ENCODE results near the gene PDE10A.

Gene PDE10A

DNA sequence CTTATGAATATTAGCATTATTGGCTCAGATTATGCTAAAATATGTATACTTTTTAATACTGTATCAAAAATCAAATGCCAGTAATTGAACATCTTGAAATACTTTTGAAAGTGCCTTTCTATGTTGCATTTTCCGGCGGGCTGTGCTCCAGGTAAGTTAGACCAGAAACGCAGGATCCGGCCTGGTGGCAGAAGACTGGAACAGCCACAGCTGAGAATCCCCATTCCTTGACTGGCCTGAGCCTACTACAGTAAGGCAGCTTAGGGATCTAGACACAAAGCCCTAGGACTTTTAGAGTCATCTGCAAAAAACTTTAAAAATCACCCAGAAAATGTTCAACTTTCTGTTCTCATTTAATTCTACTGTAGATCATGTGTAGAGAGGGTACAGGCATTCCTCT, 214.8 kb downstream of the PDE10A start:
- Histone ChIP-seq H3K4me3 (ENCODE audit: low read length) (no peak overlapping the region), H3K9ac (ENCODE audit: low read length) (no peak overlapping the region), H3K27me3 (ENCODE audit: control insufficient read depth, insufficient read depth, low read length) (no peaks in the 10 kb centered on the region), H3K36me3 (ENCODE audit: control insufficient read depth, low read depth, low read length) (no peaks in the 10 kb centered on the region), H3K4me1 (ENCODE audit: control insufficient read depth, low read depth, low read length) (no peaks in the 10 kb centered on the region), H3K9me3 (ENCODE audit: control insufficient read depth, low read depth, low read length) (peaks cover 8% of the 10 kb centered on the region), H3K27ac (ENCODE audit: low read length) (no peak overlapping the region)

GRCh38 chr6:165447141-165447540, 215.9 kb downstream of the PDE10A start:
- no peaks in the 10 kb centered on the region for H3K27me3 ChIP-seq (ENCODE audit: control insufficient read depth, insufficient read depth, low read length)
- H3K36me3 ChIP-seq (ENCODE audit: control insufficient read depth, low read depth, low read length) = no peaks in the 10 kb centered on the region
- no peak overlapping the region for H3K4me3 ChIP-seq (ENCODE audit: low read length)
- H3K27ac ChIP-seq (ENCODE audit: low read length) = no peak overlapping the region
- no peaks in the 10 kb centered on the region for H3K4me1 ChIP-seq (ENCODE audit: control insufficient read depth, low read depth, low read length)
- no peak overlapping the region for H3K9ac ChIP-seq (ENCODE audit: low read length)
- H3K9me3 ChIP-seq (ENCODE audit: control insufficient read depth, low read depth, low read length) = peaks cover 11% of the 10 kb centered on the region

GRCh38 chr6:165446331-165446730, 216.7 kb downstream of the PDE10A start:
- H3K27ac ChIP-seq (ENCODE audit: low read length) = no peak overlapping the region
- H3K36me3 ChIP-seq (ENCODE audit: control insufficient read depth, low read depth, low read length) = no peaks in the 10 kb centered on the region
- H3K27me3 ChIP-seq (ENCODE audit: control insufficient read depth, insufficient read depth, low read length) = no peaks in the 10 kb centered on the region
- no peaks in the 10 kb centered on the region for H3K4me1 ChIP-seq (ENCODE audit: control insufficient read depth, low read depth, low read length)
- H3K9me3 ChIP-seq (ENCODE audit: control insufficient read depth, low read depth, low read length) = peaks cover 11% of the 10 kb centered on the region
- H3K9ac ChIP-seq (ENCODE audit: low read length) = no peak overlapping the region
- no peak overlapping the region for H3K4me3 ChIP-seq (ENCODE audit: low read length)

DNA sequence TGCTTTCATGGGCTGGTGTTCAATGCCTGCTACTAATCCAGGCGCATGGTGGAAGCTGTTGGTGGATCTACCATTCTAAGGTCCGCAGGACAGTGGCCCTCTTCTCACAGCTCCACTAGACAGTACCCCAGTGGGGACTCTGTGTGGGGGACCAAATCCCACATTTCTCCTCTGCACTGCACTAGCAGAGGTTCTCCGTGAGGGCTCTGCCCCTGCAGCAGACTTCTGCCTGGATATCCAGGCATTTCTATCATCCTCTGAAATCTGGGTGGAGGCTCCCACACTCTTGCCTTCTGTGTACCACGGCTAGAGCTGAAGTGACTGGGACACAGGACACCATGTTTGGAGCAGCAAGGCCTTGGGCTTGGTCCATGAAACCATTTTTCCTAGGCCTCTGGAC, 219.6 kb downstream of the PDE10A start:
- H3K4me3 ChIP-seq (ENCODE audit: low read length) = no peak overlapping the region
- H3K36me3 ChIP-seq (ENCODE audit: control insufficient read depth, low read depth, low read length) = no peaks in the 10 kb centered on the region
- peaks cover 11% of the 10 kb centered on the region for H3K9me3 ChIP-seq (ENCODE audit: control insufficient read depth, low read depth, low read length)
- no peak overlapping the region for H3K9ac ChIP-seq (ENCODE audit: low read length)
- H3K27me3 ChIP-seq (ENCODE audit: control insufficient read depth, insufficient read depth, low read length) = no peaks in the 10 kb centered on the region
- no peak overlapping the region for H3K27ac ChIP-seq (ENCODE audit: low read length)
- H3K4me1 ChIP-seq (ENCODE audit: control insufficient read depth, low read depth, low read length) = no peaks in the 10 kb centered on the region

GRCh38 chr6:165441181-165441580, 221.9 kb downstream of the PDE10A start:
- Histone ChIP-seq H3K27me3 (ENCODE audit: control insufficient read depth, insufficient read depth, low read length) (no peaks in the 10 kb centered on the region), H3K36me3 (ENCODE audit: control insufficient read depth, low read depth, low read length) (no peaks in the 10 kb centered on the region), H3K27ac (ENCODE audit: low read length) (no peak overlapping the region), H3K4me1 (ENCODE audit: control insufficient read depth, low read depth, low read length) (no peaks in the 10 kb centered on the region), H3K9me3 (ENCODE audit: control insufficient read depth, low read depth, low read length) (peaks cover 11% of the 10 kb centered on the region), H3K4me3 (ENCODE audit: low read length) (no peak overlapping the region), H3K9ac (ENCODE audit: low read length) (no peak overlapping the region)

DNA sequence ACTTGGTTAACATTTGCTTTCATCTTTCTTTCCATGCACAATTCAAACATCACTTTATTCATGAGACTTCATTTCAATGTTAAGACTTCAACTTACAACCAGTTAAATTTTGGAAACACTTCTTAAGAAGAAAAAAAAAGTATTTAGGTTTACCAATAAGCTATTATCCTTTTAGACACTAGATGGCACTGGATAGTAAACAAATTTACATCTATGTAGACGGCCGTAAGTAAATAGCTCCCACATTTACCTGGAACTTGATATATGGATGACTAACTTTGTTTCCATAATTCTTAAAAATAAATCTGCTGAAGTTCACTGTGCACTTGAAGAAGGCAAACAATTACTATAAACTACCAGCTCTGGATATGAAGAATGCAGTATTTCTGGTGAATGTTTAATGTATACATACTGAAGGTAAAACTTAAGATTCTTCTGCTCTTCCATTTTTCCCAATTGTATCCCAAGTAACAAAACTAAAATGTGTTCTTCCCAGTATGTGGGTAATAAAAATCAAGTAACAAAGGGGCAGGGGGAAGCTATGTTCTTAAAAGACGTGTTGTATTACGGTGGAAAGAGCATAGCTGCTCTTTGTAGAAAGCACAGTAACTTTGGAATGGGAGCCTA, 223.0 kb downstream of the PDE10A start:
- H3K27me3 ChIP-seq (ENCODE audit: control insufficient read depth, insufficient read depth, low read length) = no peaks in the 10 kb centered on the region
- no peaks in the 10 kb centered on the region for H3K4me1 ChIP-seq (ENCODE audit: control insufficient read depth, low read depth, low read length)
- no peak overlapping the region for H3K9ac ChIP-seq (ENCODE audit: low read length)
- H3K4me3 ChIP-seq (ENCODE audit: low read length) = no peak overlapping the region
- no peak overlapping the region for H3K27ac ChIP-seq (ENCODE audit: low read length)
- peaks cover 11% of the 10 kb centered on the region for H3K9me3 ChIP-seq (ENCODE audit: control insufficient read depth, low read depth, low read length)
- no peaks in the 10 kb centered on the region for H3K36me3 ChIP-seq (ENCODE audit: control insufficient read depth, low read depth, low read length)

- H3K9me3 ChIP-seq (ENCODE audit: control insufficient read depth, low read depth, low read length) = no peaks in the 10 kb centered on the region
- H3K4me3 ChIP-seq (ENCODE audit: low read length) = no peak overlapping the region
- H3K27ac ChIP-seq (ENCODE audit: low read length) = no peak overlapping the region
- no peak overlapping the region for H3K9ac ChIP-seq (ENCODE audit: low read length)
- no peaks in the 10 kb centered on the region for H3K36me3 ChIP-seq (ENCODE audit: control insufficient read depth, low read depth, low read length)
- H3K27me3 ChIP-seq (ENCODE audit: control insufficient read depth, insufficient read depth, low read length) = no peaks in the 10 kb centered on the region
- H3K4me1 ChIP-seq (ENCODE audit: control insufficient read depth, low read depth, low read length) = no peaks in the 10 kb centered on the region
Observed at GRCh38 chr6:165426892-165427291, 236.1 kb downstream of the PDE10A start.

GRCh38 chr6:165422192-165422591, 240.8 kb downstream of the PDE10A start:
- H3K27me3 ChIP-seq (ENCODE audit: control insufficient read depth, insufficient read depth, low read length) = no peaks in the 10 kb centered on the region
- H3K9me3 ChIP-seq (ENCODE audit: control insufficient read depth, low read depth, low read length) = no peaks in the 10 kb centered on the region
- no peaks in the 10 kb centered on the region for H3K4me1 ChIP-seq (ENCODE audit: control insufficient read depth, low read depth, low read length)
- H3K4me3 ChIP-seq (ENCODE audit: low read length) = no peak overlapping the region
- H3K9ac ChIP-seq (ENCODE audit: low read length) = no peak overlapping the region
- no peak overlapping the region for H3K27ac ChIP-seq (ENCODE audit: low read length)
- no peaks in the 10 kb centered on the region for H3K36me3 ChIP-seq (ENCODE audit: control insufficient read depth, low read depth, low read length)

- Histone ChIP-seq H3K27me3 (ENCODE audit: control insufficient read depth, insufficient read depth, low read length) (no peaks in the 10 kb centered on the region), H3K4me3 (ENCODE audit: low read length) (no peak overlapping the region), H3K9ac (ENCODE audit: low read length) (no peak overlapping the region), H3K27ac (ENCODE audit: low read length) (no peak overlapping the region), H3K36me3 (ENCODE audit: control insufficient read depth, low read depth, low read length) (no peaks in the 10 kb centered on the region), H3K9me3 (ENCODE audit: control insufficient read depth, low read depth, low read length) (no peaks in the 10 kb centered on the region), H3K4me1 (ENCODE audit: control insufficient read depth, low read depth, low read length) (no peaks in the 10 kb centered on the region)
Observed at GRCh38 chr6:165417278-165417865, 245.7 kb downstream of the PDE10A start.

- Histone ChIP-seq H3K9ac (ENCODE audit: low read length) (no peak overlapping the region), H3K4me1 (ENCODE audit: control insufficient read depth, low read depth, low read length) (no peaks in the 10 kb centered on the region), H3K9me3 (ENCODE audit: control insufficient read depth, low read depth, low read length) (peaks cover 2% of the 10 kb centered on the region), H3K27me3 (ENCODE audit: control insufficient read depth, insufficient read depth, low read length) (no peaks in the 10 kb centered on the region), H3K4me3 (ENCODE audit: low read length) (no peak overlapping the region), H3K27ac (ENCODE audit: low read length) (no peak overlapping the region), H3K36me3 (ENCODE audit: control insufficient read depth, low read depth, low read length) (no peaks in the 10 kb centered on the region)
Observed at GRCh38 chr6:165404697-165405096, 258.3 kb downstream of the PDE10A start.

DNA sequence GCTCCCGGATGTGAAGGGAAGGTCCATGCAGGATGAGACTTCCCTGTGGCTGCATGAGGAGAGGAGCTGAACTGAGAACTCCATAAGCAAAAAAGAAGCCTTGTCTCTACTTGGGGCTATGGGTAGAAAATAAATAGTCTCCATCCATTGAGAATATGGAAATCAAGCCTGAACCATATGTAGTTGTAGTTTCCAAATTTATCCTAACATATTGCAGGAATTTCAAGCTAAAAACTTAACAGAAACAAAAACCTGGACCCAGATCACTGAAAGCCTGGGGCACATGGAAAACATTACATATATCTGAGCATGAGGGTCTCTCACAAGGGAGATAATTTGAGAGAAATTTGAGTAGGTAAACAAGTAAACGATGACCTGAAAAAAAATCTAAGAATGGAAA, 258.7 kb downstream of the PDE10A start:
- no peaks in the 10 kb centered on the region for H3K27me3 ChIP-seq (ENCODE audit: control insufficient read depth, insufficient read depth, low read length)
- H3K4me1 ChIP-seq (ENCODE audit: control insufficient read depth, low read depth, low read length) = no peaks in the 10 kb centered on the region
- H3K9me3 ChIP-seq (ENCODE audit: control insufficient read depth, low read depth, low read length) = peaks cover 2% of the 10 kb centered on the region
- no peak overlapping the region for H3K9ac ChIP-seq (ENCODE audit: low read length)
- H3K36me3 ChIP-seq (ENCODE audit: control insufficient read depth, low read depth, low read length) = no peaks in the 10 kb centered on the region
- H3K27ac ChIP-seq (ENCODE audit: low read length) = no peak overlapping the region
- no peak overlapping the region for H3K4me3 ChIP-seq (ENCODE audit: low read length)

- Histone ChIP-seq H3K9ac (ENCODE audit: low read length) (no peak overlapping the region), H3K4me1 (ENCODE audit: control insufficient read depth, low read depth, low read length) (no peaks in the 10 kb centered on the region), H3K4me3 (ENCODE audit: low read length) (no peak overlapping the region), H3K27ac (ENCODE audit: low read length) (no peak overlapping the region), H3K27me3 (ENCODE audit: control insufficient read depth, insufficient read depth, low read length) (no peaks in the 10 kb centered on the region), H3K36me3 (ENCODE audit: control insufficient read depth, low read depth, low read length) (no peaks in the 10 kb centered on the region), H3K9me3 (ENCODE audit: control insufficient read depth, low read depth, low read length) (peaks cover 2% of the 10 kb centered on the region)
Observed at GRCh38 chr6:165403006-165403595, 259.9 kb downstream of the PDE10A start.
